HPDE6-E6E7 (cell line): ENCODE results near the gene PRR3.

Experiments used
- DNase-seq: peaks from one replicate; pipeline ENCODE4 v3.0.0; 2011; ENCODE audit warnings: missing footprints; ENCODE audit errors: extremely low spot score

Gene PRR3

GRCh38 chr6:30571762-30572082 is 14.6 kb downstream of the PRR3 start:
- no peak for DNase-seq

- no peak for DNase-seq
Measured at GRCh38 chr6:30572148-30572547, 15.1 kb downstream of the PRR3 start.

GRCh38 chr6:30573113-30573512 is 16.0 kb downstream of the PRR3 start:
- DNase-seq: no peak

- no peak for DNase-seq
Measured at GRCh38 chr6:30578051-30578450, 21.0 kb downstream of the PRR3 start.

- no peak for DNase-seq
Measured at GRCh38 chr6:30583921-30584320, 26.8 kb downstream of the PRR3 start.

GRCh38 chr6:30589754-30590358 is 32.8 kb downstream of the PRR3 start:
- DNase-seq: no peak

GRCh38 chr6:30590509-30590908 is 33.4 kb downstream of the PRR3 start:
- no peak for DNase-seq

- DNase-seq: peak; percentile 94
Measured at GRCh38 chr6:30591008-30591407, 33.9 kb downstream of the PRR3 start.

- DNase-seq: no peak
Measured at GRCh38 chr6:30592287-30592686, 35.2 kb downstream of the PRR3 start.

GRCh38 chr6:30597315-30598144 is 40.4 kb downstream of the PRR3 start:
- peak; percentile 52 for DNase-seq

GRCh38 chr6:30598912-30599624 is 42.0 kb downstream of the PRR3 start:
- DNase-seq: no peak

- no peak for DNase-seq
Measured at GRCh38 chr6:30599625-30600324, 42.7 kb downstream of the PRR3 start.

- DNase-seq: no peak
Measured at GRCh38 chr6:30600451-30600961, 43.4 kb downstream of the PRR3 start.

- DNase-seq: no peak
Measured at GRCh38 chr6:30601436-30601814, 44.3 kb downstream of the PRR3 start.

- no peak for DNase-seq
Measured at GRCh38 chr6:30601815-30602641, 44.9 kb downstream of the PRR3 start.

GRCh38 chr6:30603961-30604360 is 46.9 kb downstream of the PRR3 start:
- DNase-seq: no peak

- no peak for DNase-seq
Measured at GRCh38 chr6:30610065-30610464, 53.0 kb downstream of the PRR3 start.

- DNase-seq: no peak
Measured at GRCh38 chr6:30611150-30611855, 54.2 kb downstream of the PRR3 start.

- DNase-seq: no peak
Measured at GRCh38 chr6:30611856-30612194, 54.7 kb downstream of the PRR3 start.

- DNase-seq: no peak
Measured at GRCh38 chr6:30612213-30612612, 55.1 kb downstream of the PRR3 start.
